Daoy (cell line): ENCODE measurements around the gene SH3RF3. TPM values are rescaled to one million over a fixed set of nuclear protein-coding genes. Genes with fewer than 3 reads are reported as not detected.
A peak's percentile ranks its signal among the peaks of the same experiment; 100 is the strongest.

Experiments
- DNase-seq: peaks from one replicate; pipeline ENCODE4 v3.0.0-alpha.2; 2015; ENCODE audit warnings: low read depth
- total RNA-seq: library from RNA; depleted of rRNA; stranded (reverse); fragments of >200 nt; shearing (Covaris generic); gene quantifications from 2 replicates; pipeline ENCODE4 v1.2.3, GENCODE V29; 2014

Gene SH3RF3
- total RNA-seq, 1 experiment from 2014 or later, result 3.0 TPM

- no peak for DNase-seq
These were observed 204.6 kb downstream of the SH3RF3 start for GRCh38 chr2:109333414-109334210.

GRCh38 chr2:109335631-109336176, 206.7 kb downstream of the SH3RF3 start:
- DNase-seq, result peak; percentile 80

- DNase-seq, result no peak
These were observed 207.3 kb downstream of the SH3RF3 start for GRCh38 chr2:109336296-109336695.

GRCh38 chr2:109337221-109337620, 208.2 kb downstream of the SH3RF3 start:
- DNase-seq, result no peak

- peak; percentile 81 for DNase-seq
These were observed 210.5 kb downstream of the SH3RF3 start for GRCh38 chr2:109339519-109339966.

- DNase-seq, result no peak
These were observed 211.4 kb downstream of the SH3RF3 start for GRCh38 chr2:109340381-109340780.

- no peak for DNase-seq
These were observed 212.6 kb downstream of the SH3RF3 start for GRCh38 chr2:109341355-109342255.

- DNase-seq, result no peak
These were observed 213.3 kb downstream of the SH3RF3 start for GRCh38 chr2:109342256-109342850.

- DNase-seq, result no peak
These were observed 213.9 kb downstream of the SH3RF3 start for GRCh38 chr2:109342930-109343329.

GRCh38 chr2:109343460-109343859, 214.5 kb downstream of the SH3RF3 start:
- no peak for DNase-seq

- DNase-seq, result no peak
These were observed 215.3 kb downstream of the SH3RF3 start for GRCh38 chr2:109344270-109344805.

- no peak for DNase-seq
These were observed 216.1 kb downstream of the SH3RF3 start for GRCh38 chr2:109345091-109345490.

- no peak for DNase-seq
These were observed 216.9 kb downstream of the SH3RF3 start for GRCh38 chr2:109345653-109346480.

- DNase-seq, result no peak
These were observed 217.7 kb downstream of the SH3RF3 start for GRCh38 chr2:109346601-109347228.

GRCh38 chr2:109347626-109348025, 218.6 kb downstream of the SH3RF3 start:
- no peak for DNase-seq

- DNase-seq, result no peak
These were observed 219.2 kb downstream of the SH3RF3 start for GRCh38 chr2:109348190-109348589.

GRCh38 chr2:109348671-109349502, 219.9 kb downstream of the SH3RF3 start:
- DNase-seq, result no peak

- DNase-seq, result no peak
These were observed 220.8 kb downstream of the SH3RF3 start for GRCh38 chr2:109349503-109350465.
